Mesodermal cell (in vitro differentiated cells): ENCODE measurements around the gene BHMT.

Experiments used
- H3K27ac ChIP-seq: 2 replicates; pipeline ENCODE4 v1.7.0; 2013; ENCODE audit warnings: mild to moderate bottlenecking, low read depth, low read length, moderate library complexity; ENCODE audit not compliant: severe bottlenecking
- H3K36me3 ChIP-seq: 2 replicates; pipeline ENCODE4 v1.7.1; 2013; ENCODE audit warnings: mild to moderate bottlenecking, low read length, moderate library complexity; ENCODE audit not compliant: control insufficient read depth, insufficient read depth
- H3K4me1 ChIP-seq: one replicate; pipeline ENCODE4 v1.7.1; 2013; ENCODE audit warnings: mild to moderate bottlenecking, low read length; ENCODE audit not compliant: insufficient read depth, control insufficient read depth, poor library complexity, severe bottlenecking
- H3K4me3 ChIP-seq: 2 replicates; pipeline ENCODE4 v1.7.0; 2013; ENCODE audit warnings: low read length, control low read depth, mild to moderate bottlenecking; ENCODE audit not compliant: insufficient read depth, poor library complexity, severe bottlenecking; ENCODE audit errors: extremely low read depth
- H3K9me3 ChIP-seq: 2 replicates; pipeline ENCODE4 v1.7.1; 2013; ENCODE audit warnings: mild to moderate bottlenecking, low read length, moderate library complexity; ENCODE audit not compliant: control insufficient read depth
- WGBS, 2 experiments: methylation state at CpG; one replicate each; pipeline ENCODE4 v1.1.5; 2013; ENCODE audit warnings: missing lambda C conversion rate in 2 of 2; ENCODE audit not compliant: insufficient coverage in 2 of 2; 5-methylcytosine and 5-hydroxymethylcytosine counted together

BHMT gene

DNA sequence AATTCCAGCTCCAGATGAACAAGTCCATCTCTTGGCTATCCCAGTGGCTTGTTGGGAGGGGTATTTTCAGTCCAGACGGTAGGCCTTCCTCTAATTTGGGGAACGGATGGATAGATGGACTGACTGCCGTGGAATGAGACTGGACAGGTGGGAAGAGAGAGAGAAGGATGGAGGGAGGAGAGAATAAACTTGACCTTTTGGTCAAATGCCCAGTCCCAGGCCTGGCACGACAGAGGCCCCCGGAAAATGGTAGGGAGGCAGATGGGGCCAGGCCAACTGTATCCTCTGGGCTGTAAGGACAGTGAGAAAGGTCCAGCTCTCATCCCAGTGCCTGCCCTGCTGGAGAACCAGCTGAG, 1.1 kb downstream of the BHMT start:
- no peaks in the 10 kb centered on the region for H3K9me3 ChIP-seq
- WGBS, 2 experiments, result 78 to 81% methylated on average over 5 of the region's 5 CpGs

GRCh38 chr5:79119486-79119885, 7.9 kb downstream of the BHMT start:
- no peaks in the 10 kb centered on the region for H3K36me3 ChIP-seq
- H3K4me1 ChIP-seq, result no peaks in the 10 kb centered on the region
- 100% methylated on average over 1 of the region's 4 CpGs for WGBS, 2 experiments
- no peak overlapping the region for H3K4me3 ChIP-seq
- no peaks in the 10 kb centered on the region for H3K9me3 ChIP-seq
- H3K27ac ChIP-seq, result no peak overlapping the region

More for the DNA sequence above, 1.1 kb downstream of the BHMT start:
- Histone ChIP-seq H3K36me3 (no peaks in the 10 kb centered on the region), H3K4me1 (no peaks in the 10 kb centered on the region), H3K27ac (no peak overlapping the region), H3K4me3 (no peak overlapping the region)

- no peaks in the 10 kb centered on the region for H3K36me3 ChIP-seq
- WGBS, 2 experiments, result no CpG with 5 or more reads among the region's 4 CpGs
- H3K9me3 ChIP-seq, result no peaks in the 10 kb centered on the region
- no peak overlapping the region for H3K27ac ChIP-seq
- no peaks in the 10 kb centered on the region for H3K4me1 ChIP-seq
- no peak overlapping the region for H3K4me3 ChIP-seq
Measured at GRCh38 chr5:79120221-79120620, 8.6 kb downstream of the BHMT start.

DNA sequence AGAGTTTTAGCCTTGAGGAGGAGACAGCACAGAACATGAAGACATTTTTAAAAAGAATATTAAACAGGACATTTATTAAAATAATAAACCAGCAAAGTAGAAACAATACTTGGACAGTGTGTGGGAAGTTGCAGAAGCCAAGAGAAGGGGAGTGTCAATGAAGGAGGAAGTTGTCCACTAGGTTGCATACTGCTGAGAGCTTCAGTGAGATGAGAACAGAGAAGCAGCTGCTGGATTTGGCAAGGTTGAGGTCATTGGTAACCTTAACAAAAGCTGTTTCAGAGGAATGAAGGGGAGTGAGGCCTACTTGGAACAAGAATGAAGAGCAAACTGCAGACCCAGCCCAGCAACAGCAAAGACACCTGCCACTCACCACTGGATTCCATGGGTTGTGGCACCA, 11.4 kb downstream of the BHMT start:
- H3K36me3 ChIP-seq, result no peaks in the 10 kb centered on the region
- H3K4me1 ChIP-seq, result no peaks in the 10 kb centered on the region

DNA sequence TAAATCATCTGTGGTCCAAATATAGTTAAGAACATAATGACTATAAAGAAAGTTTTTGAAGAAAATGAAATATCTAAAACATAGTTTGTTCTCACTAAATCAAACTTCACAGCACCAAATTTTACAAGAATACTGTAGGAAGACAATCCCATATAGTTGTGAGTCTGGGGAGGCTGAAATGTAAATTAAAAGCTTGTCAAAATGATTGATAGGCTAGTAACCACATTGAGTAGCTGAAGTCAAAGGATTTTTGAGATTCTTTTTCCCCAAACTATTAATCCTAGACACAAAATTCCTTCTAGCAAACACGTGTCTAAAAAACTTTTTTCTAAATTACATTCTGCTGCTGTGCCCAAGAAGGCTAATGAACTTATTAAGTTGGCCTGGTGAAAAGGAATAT, 13.0 kb downstream of the BHMT start:
- no CpG with 5 or more reads among the region's 1 CpG for WGBS, 2 experiments
- Histone ChIP-seq H3K36me3 (no peaks in the 10 kb centered on the region), H3K9me3 (no peaks in the 10 kb centered on the region), H3K27ac (no peak overlapping the region), H3K4me1 (no peaks in the 10 kb centered on the region), H3K4me3 (no peak overlapping the region)

More for the DNA sequence above, 11.4 kb downstream of the BHMT start:
- H3K27ac ChIP-seq, result no peak overlapping the region
- no peak overlapping the region for H3K4me3 ChIP-seq
- H3K9me3 ChIP-seq, result no peaks in the 10 kb centered on the region

DNA sequence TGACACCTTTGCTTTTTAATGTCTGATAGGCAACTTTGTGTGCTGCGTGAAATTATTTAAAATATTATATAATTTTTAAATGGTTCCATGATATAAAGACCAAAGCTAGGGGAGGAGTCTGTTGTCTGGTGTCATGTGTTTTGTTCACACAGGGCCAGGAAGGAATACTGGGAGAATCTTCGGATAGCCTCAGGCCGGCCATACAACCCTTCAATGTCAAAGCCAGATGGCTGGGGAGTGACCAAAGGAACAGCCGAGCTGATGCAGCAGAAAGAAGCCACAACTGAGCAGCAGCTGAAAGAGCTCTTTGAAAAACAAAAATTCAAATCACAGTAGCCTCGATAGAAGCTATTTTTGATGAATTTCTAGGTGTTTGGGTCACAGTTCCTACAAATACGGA, 19.2 kb downstream of the BHMT start:
- Histone ChIP-seq H3K36me3 (no peaks in the 10 kb centered on the region), H3K9me3 (no peaks in the 10 kb centered on the region), H3K4me1 (no peaks in the 10 kb centered on the region), H3K27ac (no peak overlapping the region), H3K4me3 (no peak overlapping the region)
- WGBS, 2 experiments, result 56 to 77% methylated on average over 3 of the region's 6 CpGs

- Histone ChIP-seq H3K27ac (peak overlapping the region; percentile 63), H3K4me1 (no peaks in the 10 kb centered on the region), H3K36me3 (no peaks in the 10 kb centered on the region), H3K9me3 (no peaks in the 10 kb centered on the region), H3K4me3 (no peak overlapping the region)
- WGBS, 2 experiments, result 0 to 10% methylated on average over 1 to 2 of the region's 4 CpGs
Measured at GRCh38 chr5:79133121-79133656, 21.6 kb downstream of the BHMT start.

DNA sequence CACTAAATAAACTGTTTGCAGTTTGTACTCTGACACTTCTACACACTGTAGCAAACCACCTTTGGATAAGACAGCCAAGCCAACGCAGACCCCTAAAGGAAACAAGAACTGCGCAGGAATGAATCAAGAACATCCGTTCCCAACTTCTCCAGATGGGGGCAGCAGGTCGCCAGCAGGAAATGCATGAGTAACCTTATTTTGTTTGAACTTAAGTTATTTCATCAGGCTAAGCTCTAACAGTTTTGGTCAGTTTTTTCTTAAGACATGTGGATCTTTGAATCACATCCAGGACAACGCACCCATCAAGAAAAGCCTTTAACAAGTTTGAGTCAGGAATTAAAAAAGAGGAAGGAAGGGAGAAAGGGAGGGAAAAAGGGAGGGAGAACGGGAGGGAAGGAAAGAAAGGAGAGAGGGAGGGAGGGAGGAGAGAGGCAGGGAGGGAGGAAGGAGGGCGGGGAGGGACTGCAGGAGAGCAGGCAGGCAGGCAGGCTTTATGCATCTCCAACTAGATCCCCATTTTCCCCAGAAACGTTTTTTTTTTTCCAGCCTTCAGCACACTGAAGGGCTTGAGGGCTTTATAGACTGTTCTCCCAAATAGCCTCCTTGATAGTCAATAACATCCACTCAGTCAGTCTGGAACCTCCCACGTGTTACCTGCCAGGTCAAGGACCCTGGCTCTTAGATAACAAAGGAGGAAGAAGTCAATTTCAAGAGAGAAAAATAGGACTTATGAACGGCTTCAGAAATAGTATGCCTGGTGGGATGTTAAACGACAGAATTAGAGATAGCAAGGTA, 22.2 kb downstream of the BHMT start:
- no peaks in the 10 kb centered on the region for H3K4me1 ChIP-seq
- no peaks in the 10 kb centered on the region for H3K9me3 ChIP-seq
- H3K36me3 ChIP-seq, result no peaks in the 10 kb centered on the region
- peak overlapping the region; percentile 41 for H3K27ac ChIP-seq
- WGBS, 2 experiments, result 7 to 13% methylated on average over 3 to 7 of the region's 11 CpGs
- peak overlapping the region; percentile 6 for H3K4me3 ChIP-seq

DNA sequence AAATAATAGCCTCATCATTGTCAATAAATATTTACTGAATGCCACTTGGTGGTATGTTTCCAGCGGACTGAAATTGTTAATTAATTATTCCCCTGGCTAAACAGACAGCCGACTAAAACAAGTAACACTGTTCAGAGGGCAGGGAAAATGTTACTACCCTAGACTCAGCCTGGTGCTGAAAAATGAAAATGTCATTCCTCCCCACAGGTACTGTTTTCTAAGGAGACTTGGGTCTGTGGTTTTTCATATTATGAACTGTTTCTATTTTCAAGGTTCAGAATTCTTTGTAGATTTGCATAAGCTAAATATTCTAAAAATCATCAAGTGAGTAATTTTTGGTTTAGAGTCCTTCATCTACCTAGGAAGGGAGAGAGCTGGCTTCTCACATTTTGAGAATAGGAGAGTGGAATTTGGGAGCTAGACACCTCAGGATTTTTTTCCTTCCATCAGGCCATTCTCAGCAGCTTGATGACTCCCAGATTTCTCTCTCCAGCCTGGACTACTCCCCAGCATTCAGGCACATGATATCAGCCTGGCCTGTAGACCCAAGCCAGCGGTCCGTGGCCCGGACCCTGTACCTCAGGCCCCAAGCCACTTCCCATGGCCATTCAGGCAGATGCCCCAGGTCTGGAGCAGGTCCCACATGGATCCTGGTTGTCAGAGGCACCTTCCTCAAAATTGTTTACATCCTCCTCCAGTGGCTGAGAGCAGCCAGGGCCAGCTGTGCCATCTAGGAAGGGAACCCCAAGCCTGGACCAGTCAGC, 24.4 kb downstream of the BHMT start:
- 94 to 97% methylated on average over 3 to 4 of the region's 5 CpGs for WGBS, 2 experiments
- H3K4me1 ChIP-seq, result no peaks in the 10 kb centered on the region

DNA sequence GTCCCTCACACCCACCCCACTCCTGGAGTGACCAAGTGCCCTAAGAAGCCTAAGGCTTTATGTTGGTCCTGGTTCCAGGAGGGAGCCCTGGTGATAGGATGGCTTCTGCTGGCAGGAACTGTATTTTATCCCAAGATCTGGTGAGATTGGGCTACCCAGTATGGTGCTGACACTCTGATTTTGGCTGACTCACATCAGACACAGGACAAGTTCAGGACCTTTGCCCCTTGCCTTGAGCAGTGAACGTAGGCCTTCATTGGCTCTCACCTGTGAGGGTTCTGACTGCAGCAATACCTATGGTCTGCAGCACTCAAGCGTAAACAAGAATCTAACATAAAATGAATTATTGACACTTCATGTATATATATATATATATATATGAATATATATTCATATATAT, 25.0 kb downstream of the BHMT start:
- 88% methylated on average over 1 of the region's 2 CpGs; no CpG with 5 or more reads in 1 of the 2 experiments for WGBS, 2 experiments
- no peak overlapping the region for H3K27ac ChIP-seq
- H3K9me3 ChIP-seq, result no peaks in the 10 kb centered on the region
- no peaks in the 10 kb centered on the region for H3K4me1 ChIP-seq
- no peak overlapping the region for H3K4me3 ChIP-seq
- no peaks in the 10 kb centered on the region for H3K36me3 ChIP-seq

More for the DNA sequence above, 24.4 kb downstream of the BHMT start:
- Histone ChIP-seq H3K27ac (no peak overlapping the region), H3K36me3 (no peaks in the 10 kb centered on the region), H3K4me3 (no peak overlapping the region), H3K9me3 (no peaks in the 10 kb centered on the region)

DNA sequence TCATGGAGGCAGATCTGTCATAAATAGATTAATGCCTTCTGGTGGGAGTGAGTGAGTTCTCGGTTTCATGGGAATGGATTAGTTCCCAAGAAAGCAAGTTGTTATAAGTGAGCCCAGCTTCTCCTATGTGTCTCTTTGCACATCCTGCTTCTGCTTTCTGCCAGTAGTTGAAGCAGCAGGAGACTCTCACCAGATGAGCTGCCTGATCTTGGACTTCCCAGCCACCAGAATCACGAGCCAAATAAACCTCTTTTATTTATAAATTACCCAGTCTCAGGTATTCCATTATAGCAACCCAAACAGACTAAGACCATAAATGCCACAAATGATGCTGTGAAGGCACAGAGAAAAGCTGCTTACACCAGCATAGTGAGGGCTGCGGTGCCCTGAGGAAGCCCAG, 28.9 kb downstream of the BHMT start:
- Histone ChIP-seq H3K9me3 (no peaks in the 10 kb centered on the region), H3K4me3 (no peak overlapping the region), H3K4me1 (no peaks in the 10 kb centered on the region), H3K27ac (no peak overlapping the region), H3K36me3 (no peaks in the 10 kb centered on the region)
- WGBS, 2 experiments, result 76 to 93% methylated on average over 2 to 3 of the region's 3 CpGs
